Stromal cell of bone marrow (primary cell): ENCODE measurements around the gene ATP5ME.

ENCODE experiments used
- DNase-seq: peaks from one replicate; pipeline ENCODE4 v3.0.0-alpha.2; 2012; ENCODE audit warnings: low read depth

ATP5ME gene

GRCh38 chr4:633976-634598 is 40.0 kb downstream of the ATP5ME start:
- DNase-seq = no peak

- DNase-seq = no peak
Measured at GRCh38 chr4:633406-633805, 40.7 kb downstream of the ATP5ME start.

DNA sequence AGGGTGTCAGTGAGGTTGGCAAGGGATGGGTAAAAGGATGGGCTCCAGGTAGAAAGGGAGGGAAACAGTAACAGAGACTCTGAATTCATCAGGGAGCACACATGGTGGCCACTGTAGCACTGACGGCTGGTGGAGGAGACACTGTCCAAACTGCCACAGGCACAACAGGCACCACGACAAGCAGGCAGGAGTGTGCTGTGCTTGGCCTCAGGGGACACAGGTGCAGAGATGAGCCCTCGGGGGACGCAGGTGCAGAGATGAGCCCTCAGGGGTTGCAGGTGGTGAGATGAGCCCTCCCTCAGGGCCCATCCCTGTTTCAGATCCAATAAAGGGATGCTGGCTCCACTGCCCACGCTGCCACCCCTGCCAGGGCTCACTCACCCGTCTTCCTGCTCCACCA is 41.1 kb downstream of the ATP5ME start:
- no peak for DNase-seq

DNA sequence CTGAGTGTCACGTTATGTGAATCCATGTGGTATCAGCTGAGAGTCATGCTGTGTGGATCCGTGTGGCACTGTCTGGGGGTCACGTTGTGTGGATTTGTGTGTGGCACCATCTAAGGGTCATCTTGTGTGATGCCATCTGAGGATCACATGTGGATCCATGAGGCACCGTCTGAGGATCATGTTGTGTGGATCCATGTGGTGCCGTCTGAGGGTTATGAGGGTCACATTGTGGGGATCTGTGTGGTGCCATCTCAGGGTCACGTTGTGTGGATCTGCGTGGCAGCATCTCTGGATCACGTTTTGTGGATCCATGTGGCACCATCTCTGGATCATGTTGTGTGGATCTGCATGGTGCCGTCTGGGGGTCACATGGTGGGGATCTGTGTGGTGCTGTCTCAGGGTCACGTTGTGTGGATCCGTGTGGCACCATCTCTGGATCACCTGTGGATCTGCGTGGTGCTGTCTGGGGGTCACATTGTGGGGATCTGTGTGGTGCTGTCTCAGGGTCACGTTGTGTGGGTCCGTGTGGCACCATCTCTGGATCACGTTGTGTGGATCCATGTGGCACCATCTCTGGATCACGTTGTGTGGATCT is 41.8 kb downstream of the ATP5ME start:
- DNase-seq = no peak

DNA sequence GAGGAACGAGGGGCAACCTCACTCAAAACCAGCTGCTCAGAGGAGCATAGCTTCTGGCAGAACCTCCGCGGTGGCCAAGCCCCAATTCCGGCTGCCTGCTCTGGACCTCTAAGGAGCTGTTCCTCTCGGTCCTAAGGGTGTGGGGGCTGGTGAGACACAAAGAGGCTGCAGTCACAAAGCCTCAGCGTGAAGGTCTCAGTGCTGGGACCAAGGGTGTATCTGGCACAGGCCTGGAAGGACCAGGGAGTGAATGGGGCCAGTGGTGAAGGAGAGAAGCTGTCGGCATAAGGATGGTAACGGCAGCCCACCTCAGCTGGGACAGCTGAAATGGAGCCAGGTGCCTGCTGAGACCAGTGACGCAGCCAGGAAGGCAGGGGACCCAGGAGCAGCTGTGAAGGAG is 43.4 kb downstream of the ATP5ME start:
- no peak for DNase-seq

- DNase-seq = no peak
Measured at GRCh38 chr4:629915-630641, 44.0 kb downstream of the ATP5ME start.

- DNase-seq = no peak
Measured at GRCh38 chr4:629636-629914, 44.5 kb downstream of the ATP5ME start.

DNA sequence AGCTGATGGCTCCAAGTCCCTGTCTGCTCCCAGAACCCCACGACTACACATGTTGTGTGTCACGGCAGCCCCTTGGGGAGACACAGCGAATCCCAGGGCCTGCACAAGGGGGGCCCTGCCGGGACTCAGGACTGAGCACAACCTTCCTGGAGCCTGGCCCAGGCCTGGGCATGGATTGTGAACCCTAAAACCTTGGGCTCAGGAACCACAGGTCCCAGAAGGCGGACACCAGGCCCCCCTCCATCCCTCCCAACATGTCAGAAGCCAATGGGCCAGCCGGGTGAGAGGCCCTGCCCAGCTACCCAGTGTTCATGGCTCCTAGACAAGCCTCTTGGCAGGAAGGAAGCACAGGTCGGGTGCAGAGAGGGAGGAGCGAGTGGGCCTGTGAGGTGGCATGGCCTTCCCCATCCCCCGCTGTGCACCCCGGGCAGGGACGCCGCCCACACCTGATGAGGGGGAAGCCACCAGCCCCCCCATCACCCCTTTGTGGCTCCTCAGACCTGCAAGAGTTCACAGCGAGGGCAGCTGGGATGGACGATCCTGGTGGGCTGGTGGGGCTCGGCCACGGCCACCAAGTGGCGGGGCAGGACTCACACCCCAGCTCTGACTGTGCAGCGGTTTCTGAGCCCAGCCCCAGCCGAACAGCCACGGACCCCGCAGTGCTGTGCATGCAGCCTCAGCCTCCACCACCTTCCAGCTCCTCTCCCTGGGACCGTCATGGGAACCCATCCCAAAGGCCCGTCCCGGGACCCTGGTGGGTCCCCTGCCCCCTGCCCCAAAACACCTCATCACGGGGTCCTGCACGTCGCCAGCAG is 45.0 kb downstream of the ATP5ME start:
- DNase-seq = no peak

- DNase-seq = no peak
Measured at GRCh38 chr4:628311-628741, 45.8 kb downstream of the ATP5ME start.

DNA sequence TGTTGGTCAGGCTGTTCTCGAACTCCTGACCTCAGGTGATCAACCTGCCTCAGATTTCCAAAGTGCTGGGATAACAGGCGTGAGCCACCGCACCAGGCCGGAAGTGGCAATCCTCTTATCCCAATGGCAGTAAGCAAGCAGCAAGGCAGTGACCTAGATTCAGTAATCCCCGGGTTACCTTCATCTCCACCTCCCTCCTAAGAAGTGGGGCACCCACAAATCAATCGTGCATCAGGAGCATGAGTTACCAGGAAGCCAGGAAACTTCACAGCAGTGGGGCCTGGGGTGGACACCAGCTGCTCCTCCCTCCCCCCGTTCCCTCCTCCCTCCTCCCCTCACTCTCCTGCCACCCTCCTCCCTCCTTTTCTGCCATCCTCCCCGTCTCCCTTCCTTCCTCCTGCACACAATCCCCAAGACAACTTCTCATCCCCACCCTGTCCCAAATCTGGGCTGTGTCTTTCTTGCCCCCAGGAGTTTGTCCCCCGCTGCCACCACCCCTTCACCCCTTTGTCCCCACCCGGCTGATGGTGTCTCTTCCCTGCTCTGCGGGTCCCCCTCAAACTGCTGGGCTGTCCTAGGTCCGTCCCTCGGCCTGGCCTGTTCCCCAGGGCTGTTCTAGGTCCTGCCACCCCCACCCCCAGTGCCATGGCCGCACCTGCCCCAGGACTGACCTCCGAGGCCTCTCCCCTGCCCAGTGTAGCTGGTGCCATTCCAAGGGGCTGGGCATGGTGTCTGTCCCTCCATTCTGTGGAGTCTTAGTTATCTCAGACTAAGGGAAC is 46.5 kb downstream of the ATP5ME start:
- no peak for DNase-seq

GRCh38 chr4:626201-627091 is 47.6 kb downstream of the ATP5ME start:
- no peak for DNase-seq

GRCh38 chr4:625631-626161 is 48.4 kb downstream of the ATP5ME start:
- DNase-seq = no peak

GRCh38 chr4:624705-625590 is 49.1 kb downstream of the ATP5ME start, which contains the start of gene PDE6B:
TSS of gene PDE6B (plus strand) at chr4:625573. CDS start at chr4:625627, 54 bp downstream.
- no peak for DNase-seq

GRCh38 chr4:623914-624566 is 50.0 kb downstream of the ATP5ME start:
- DNase-seq = no peak

DNA sequence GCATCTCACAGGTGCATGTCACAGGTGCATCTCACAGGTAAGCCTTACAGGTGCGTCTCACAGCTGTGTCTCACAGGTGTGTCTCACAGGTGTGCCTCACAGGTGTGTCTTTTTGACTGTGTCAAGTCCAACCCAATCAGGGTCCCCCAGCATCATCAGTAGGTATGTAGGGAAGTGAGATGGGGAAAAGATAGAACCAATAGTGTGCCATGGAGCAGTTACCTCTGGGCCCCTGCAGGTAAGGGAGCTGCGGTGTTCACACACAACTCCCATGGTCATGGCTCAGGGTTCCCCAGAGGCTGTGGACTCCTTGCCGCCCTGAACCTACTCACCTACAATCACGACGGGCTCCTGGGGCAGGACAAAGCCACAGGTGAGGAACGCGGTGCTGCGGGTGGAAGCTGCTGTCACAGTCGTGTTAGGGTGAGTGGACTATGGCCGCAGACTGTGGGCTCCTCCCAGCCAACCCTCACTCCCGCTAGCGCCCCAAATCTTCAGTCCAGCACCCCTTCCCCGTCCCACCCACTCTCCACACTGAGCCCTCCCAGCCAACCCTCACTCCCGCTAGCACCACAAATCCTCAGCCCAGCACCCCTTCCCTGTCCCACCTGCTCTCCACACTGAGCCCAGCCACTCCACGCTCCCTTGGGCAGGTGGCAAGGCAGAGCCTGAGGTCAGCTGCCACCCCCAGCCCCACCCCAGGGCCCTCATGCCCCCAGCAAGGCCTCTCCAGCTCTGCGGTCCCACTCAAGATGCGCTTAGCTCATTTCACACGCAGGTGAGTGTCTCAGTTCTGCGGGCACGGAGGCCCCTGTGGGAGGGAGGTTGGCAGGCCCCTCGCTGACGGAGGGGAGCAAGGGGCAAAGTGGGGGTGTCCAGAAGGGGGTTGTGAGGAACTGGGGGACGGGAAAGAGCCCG is 50.8 kb downstream of the ATP5ME start:
- DNase-seq = no peak
